GM10248 (cell line): ENCODE results near the gene SIAH3.

Source experiments
- CTCF ChIA-PET: fragments of 300-600 bp; sonication (Branson Sonifier 250); formaldehyde crosslinking; extraction: SDS; loops from one replicate; lab custom pipeline; 2021; ENCODE audit warnings: antibody characterized with exemption; lab: Yijun Ruan, JAX
- POLR2A ChIA-PET: fragments of 350-650 bp; sonication (Branson Sonifier 250); formaldehyde crosslinking; extraction: SDS; loops from one replicate; lab custom pipeline; 2020; ENCODE audit warnings: antibody characterized with exemption; lab: Yijun Ruan, JAX
- DNase-seq: peaks from one replicate; pipeline ENCODE4 v3.0.0; 2012; ENCODE audit errors: extremely low spot score
- CTCF ChIP-seq: IDR thresholded peaks from 2 replicates; pipeline ENCODE4 v1.5.1; 2012; ENCODE audit warnings: mild to moderate bottlenecking, low read depth; ENCODE audit errors: extremely low read depth, missing control alignments, control extremely low read depth

SIAH3 gene

DNA sequence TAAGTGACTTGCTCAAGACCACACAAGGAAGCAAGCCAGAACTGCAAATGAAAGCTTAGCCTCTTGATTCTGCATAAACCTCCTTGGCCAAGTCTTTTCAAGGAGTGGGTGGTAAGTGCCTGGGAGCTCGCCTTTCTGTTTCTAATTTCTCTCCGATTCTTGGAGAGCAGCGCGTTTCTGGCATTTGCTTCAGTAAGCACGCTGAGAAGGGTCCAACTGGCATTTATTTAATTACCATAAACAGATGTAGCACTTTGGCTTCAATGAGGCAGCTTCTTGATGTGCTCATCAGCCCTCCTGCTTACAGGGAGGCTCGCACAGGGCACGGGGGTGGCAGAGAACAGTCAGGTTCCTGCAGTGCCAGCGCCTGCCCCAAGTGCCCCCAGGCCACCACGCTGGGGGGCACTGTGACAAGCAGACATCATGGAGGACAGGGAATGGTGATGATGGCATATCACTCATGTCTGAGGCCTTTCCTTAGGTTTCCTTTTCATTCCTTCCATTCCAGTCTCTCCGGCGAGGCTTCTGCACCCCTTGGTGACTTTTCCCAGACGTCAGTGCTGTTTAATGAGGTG, 13.3 kb downstream of the SIAH3 start:
- no peak for DNase-seq
- POLR2A ChIA-PET: no interaction called here
- CTCF ChIA-PET: interaction anchor here (1.0 to 1.7 kb wide), 2 partner anchors 8 to 16 kb away, joined by 3 read pairs; no protein-coding TSS in a partner anchor
- no peak for TF ChIP-seq CTCF

- CTCF ChIA-PET: interaction anchor here (0.8 to 1.7 kb wide), 5 partner anchors 8 to 29 kb away, joined by 3 to 6 read pairs (median 3); no protein-coding TSS in a partner anchor
- no peak for DNase-seq
- TF ChIP-seq CTCF: no peak
- POLR2A ChIA-PET: no interaction called here
Observed at GRCh38 chr13:45837111-45837510, 14.4 kb downstream of the SIAH3 start.

- no peak for DNase-seq
- ChIA-PET POLR2A (no interaction called here), CTCF (interaction anchor here (1.2 to 1.5 kb wide), 3 partner anchors 36 to 281 kb away, joined by 3 to 4 read pairs (median 3); no protein-coding TSS in a partner anchor)
- TF ChIP-seq CTCF: no peak
Observed at GRCh38 chr13:45834411-45834994, 17.1 kb downstream of the SIAH3 start.

GRCh38 chr13:45833663-45834375, 17.7 kb downstream of the SIAH3 start:
- CTCF ChIA-PET: interaction anchor here (1.0 to 1.4 kb wide), 5 partner anchors 8 to 293 kb away, joined by 3 to 4 read pairs (median 3); no protein-coding TSS in a partner anchor
- POLR2A ChIA-PET: no interaction called here
- no peak for TF ChIP-seq CTCF
- DNase-seq: no peak

GRCh38 chr13:45833242-45833641, 18.3 kb downstream of the SIAH3 start:
- no peak for TF ChIP-seq CTCF
- no peak for DNase-seq
- CTCF ChIA-PET: interaction anchor here (1.0 to 1.2 kb wide), 3 partner anchors 8 to 293 kb away, joined by 3 to 4 read pairs (median 4); no protein-coding TSS in a partner anchor
- POLR2A ChIA-PET: no interaction called here

DNA sequence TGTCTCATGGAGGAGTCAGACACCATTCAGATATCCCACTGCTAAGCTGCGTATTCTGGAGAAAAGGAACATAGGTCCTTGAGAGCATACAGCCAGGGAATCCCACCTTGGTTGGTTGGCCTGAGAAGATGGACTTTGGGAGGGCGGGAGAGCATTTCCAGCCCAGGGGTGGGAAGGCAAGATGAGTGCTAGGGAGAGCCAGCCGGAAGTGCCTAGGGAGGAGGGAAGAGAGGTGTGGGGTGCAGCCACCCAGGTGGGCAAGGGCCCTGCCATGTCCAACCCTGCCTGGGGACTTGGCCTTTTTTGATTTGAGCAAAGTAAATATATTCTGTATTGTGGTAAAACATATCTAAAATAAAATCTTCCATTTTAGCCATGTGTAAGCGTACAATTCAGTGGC, 19.7 kb downstream of the SIAH3 start:
- ChIA-PET POLR2A (no interaction called here), CTCF (no interaction called here)
- no peak for TF ChIP-seq CTCF
- no peak for DNase-seq
